HK-2 (cell line): Measurements from ENCODE around the gene CLPSL2.
A peak's percentile ranks its signal among the peaks of the same experiment; 100 is the strongest.

Source experiments
- DNase-seq: peaks from one replicate; pipeline ENCODE4 v3.0.0-alpha.2; 2018; ENCODE audit not compliant: unreplicated experiment

CLPSL2 gene

DNA sequence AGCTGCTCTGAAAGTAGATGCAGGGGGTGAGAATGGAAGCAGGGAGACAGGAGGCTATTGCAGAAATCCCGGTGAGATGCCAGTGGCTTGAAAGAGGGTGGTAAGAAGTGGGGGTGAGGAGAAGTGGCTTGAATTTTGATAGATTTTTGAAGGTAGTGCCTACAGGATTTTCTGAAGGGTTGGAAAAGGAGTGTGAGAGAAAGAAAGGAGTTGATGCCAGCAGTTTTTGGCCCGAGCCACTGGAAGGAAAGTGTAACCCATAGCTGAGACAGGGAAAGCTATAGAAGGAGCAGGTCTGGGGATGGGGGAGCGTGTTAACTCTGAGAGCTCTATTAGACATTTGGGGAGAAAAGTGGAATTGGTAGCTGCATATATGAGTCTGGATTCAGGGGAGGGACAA is 29.9 kb upstream of the CLPSL2 start:
- DNase-seq: no peak

DNA sequence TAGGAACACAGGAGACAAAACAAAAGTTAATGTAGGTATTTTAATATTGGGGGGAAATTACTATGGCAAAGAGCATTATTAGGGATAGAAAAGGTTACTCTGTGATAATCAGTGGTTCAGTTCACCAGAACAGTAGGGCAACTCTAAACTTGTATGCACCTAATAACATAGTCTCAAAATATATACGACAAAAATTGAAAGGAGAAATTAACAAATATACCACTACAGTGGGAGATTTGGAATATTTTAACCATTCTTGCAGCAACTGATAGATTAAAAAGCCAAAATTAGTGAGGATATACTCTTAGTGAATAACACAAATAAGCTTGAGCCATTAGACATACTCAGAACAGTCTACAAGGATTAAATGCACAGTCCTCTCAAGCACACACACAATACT is 28.5 kb upstream of the CLPSL2 start:
- no peak for DNase-seq

DNA sequence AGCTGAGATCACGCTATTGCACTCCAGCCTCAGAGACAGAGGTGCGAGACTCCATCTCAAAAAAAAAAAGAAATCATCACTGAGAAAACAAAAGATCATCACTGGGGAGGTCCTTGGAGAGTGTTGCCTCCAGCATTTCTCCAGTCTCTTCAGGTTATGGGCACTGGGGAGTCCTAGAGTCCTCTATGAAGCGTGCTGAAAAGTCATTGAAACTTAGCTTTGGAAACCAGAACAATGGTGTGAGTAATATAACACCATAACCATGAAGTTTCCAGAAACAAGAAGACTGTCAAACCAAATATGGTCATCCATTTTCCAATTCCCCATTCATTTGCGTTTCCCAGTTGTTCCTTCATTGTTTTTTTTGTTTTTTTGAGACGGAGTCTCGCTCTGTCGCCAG is 25.8 kb upstream of the CLPSL2 start:
- DNase-seq: no peak

GRCh38 chr6:35751594-35751993 is 24.8 kb upstream of the CLPSL2 start:
- no peak for DNase-seq

DNA sequence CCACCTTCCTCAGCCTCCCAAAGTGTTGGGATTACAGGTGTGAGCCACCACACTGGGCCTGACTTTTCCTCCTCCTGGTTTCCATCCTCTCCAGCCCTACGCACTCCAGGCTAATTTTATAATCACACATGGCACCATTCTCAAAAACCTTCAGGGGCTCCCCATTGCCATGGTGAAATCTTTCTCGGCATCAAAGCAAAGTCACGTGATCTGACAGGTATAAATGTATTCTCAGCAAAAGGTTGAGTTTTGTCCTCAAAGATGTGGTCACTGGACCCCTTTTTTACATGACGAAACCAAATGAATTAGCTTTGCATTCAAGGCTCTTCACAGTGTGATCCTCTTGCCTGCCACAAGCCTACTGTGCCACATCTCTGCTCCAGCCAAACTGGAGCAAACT is 24.1 kb upstream of the CLPSL2 start:
- no peak for DNase-seq

GRCh38 chr6:35754452-35755277 is 21.7 kb upstream of the CLPSL2 start:
- DNase-seq: no peak

GRCh38 chr6:35755278-35755924 is 21.0 kb upstream of the CLPSL2 start:
- DNase-seq: no peak

- peak; percentile 18 for DNase-seq
Measured at GRCh38 chr6:35757456-35758123, 18.8 kb upstream of the CLPSL2 start.

DNA sequence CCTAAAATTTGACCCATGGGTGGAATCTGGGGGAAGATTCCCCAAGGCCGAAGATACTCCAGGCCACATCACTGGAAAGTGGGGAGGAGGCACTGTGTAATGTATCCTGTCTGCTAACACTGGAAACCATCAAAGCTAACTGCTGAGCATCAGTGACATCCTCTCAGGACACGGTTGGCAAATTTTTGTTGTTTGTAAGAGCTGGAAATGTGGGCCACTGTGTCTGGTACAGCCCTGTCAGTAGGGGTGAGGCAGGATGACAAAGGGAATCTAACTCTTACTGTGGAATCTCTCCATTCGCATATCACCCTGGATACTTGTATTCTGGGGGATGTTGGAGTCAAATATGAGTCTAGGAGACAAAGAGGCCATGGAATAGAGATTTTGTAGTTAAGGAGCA is 17.0 kb upstream of the CLPSL2 start:
- no peak for DNase-seq

DNA sequence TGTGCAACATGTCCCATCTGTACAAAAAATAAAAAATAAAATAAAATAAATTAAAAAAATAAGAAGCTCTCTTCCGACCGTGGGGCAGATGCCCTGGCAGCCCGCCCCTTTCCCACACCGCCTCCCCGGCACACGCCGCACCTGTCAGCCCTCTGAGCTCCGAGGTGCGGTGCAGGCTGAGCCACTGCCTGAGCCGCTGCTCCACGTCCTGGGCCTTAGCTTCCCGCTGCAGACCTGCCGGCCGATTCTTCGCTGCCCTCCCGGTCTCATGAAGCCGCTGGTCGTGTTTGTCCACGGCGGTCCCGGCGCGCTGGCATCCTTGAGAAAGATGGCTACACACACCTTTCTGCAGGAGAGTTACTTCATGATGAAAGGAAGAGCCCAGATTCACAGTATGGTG is 10.7 kb upstream of the CLPSL2 start:
- DNase-seq: no peak

DNA sequence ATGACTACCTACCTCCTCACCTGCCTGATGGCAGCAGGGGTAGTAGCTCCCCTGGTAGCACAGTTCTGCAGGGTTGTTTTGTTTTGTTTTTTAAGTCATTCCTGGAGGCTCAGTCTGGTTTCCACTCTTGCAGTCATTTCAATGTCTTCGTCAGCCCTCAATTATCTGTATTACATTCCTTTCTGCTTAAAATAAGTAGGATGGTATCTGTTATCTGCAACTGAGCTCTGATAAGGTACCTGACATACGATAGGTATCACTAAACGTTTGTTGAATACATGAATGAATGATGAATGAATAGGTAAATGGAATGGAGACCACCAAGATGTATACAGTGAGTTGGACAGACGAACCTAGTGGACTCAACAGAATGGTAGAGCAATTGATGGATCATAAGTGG is 7.2 kb upstream of the CLPSL2 start:
- no peak for DNase-seq

DNA sequence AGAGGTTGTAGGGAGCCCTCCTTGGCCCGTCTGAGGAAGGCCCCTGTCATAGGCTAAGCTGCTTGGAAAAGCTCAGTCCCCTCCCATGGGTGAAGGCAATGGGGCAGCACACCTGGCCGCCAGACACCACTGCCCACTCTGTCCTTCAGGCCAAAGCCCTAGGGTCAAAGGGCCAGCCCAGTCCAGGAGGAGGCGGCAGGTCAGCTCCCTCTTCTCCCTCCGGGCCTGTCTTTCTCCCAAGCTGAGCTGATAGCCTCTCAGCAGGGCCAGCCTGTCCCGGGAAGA is 5.1 kb upstream of the CLPSL2 start:
- DNase-seq: no peak

DNA sequence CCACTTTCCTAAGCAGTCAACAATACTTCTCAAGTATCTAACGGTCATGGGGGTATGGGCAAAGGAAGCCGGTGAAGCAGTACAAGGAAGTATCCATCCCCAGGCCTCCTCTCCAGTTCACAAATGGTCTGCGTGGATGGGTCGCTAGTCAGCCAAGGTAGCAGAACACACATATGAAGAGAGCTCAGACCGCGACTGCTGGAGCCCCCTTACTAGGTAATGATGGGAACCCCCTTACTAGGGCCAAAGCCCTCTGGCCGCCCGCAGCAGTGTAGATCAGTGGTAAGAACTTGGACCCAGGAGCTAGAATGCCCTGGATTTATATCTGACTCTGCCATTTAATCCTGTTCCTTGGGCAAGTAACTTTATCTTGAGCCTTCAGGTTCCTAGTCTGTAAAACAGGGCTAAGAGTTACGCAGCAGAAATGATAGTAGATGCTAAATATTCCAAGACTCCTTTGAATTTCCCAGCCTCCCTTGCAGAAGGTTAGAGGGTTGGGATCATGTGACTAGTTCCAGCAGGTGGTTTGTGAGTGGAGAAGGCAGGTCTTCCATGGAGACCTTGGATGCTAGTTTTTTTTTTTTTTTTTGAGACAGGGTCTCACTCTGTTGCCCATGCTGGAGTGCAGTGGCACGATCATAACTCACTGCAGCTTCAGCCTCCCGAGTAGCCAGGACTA is 2.1 kb upstream of the CLPSL2 start:
- no peak for DNase-seq

DNA sequence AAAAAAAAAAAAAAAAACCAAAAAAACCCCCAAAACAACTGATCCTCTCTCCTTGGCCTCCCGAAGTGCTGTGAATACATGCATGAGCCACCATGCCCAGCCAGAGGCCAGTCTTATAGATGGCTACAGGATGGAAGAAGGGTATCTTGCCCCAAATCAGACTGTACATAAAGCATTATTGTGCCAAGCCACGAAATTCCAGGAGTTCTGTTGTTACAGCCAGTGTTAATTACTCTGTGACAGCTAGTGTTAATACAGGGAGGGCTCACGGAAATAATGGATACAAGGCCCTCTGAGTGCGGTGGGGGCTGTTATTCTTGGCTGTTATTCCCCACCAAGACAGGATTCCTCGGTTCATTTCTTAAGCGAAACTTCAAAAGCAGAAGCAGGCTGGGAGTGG is 1.4 kb upstream of the CLPSL2 start:
- DNase-seq: no peak

- DNase-seq: no peak
Measured at GRCh38 chr6:35777356-35778102, 1.1 kb downstream of the CLPSL2 start.

DNA sequence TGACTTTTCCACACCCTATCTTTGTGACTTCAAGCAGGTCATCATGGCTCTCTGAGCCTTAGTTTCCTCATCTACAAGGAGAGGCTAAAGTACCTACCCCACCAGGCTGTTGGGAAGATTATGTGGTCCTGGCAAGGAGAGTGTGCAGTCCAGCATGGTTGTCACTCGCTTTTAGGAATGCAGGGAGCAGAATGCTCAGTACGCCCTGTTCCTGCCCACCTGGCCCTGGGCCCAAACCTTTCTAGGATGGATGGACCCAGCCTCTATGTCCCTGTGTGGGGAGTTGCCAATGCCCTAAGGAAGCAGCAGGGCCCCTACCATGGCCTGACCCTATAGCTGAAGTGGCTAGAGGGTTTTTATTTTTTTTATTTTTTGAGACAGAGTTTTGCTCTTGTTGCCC is 2.0 kb downstream of the CLPSL2 start:
- DNase-seq: no peak

GRCh38 chr6:35780719-35781118 is 4.3 kb downstream of the CLPSL2 start, which contains the start of gene CLPSL1:
Gene CLPSL1 (plus strand): TSS chr6:35781019. CDS start chr6:35781111, 92 bp downstream.
- no peak for DNase-seq

GRCh38 chr6:35781290-35781689 is 4.9 kb downstream of the CLPSL2 start:
- DNase-seq: no peak

DNA sequence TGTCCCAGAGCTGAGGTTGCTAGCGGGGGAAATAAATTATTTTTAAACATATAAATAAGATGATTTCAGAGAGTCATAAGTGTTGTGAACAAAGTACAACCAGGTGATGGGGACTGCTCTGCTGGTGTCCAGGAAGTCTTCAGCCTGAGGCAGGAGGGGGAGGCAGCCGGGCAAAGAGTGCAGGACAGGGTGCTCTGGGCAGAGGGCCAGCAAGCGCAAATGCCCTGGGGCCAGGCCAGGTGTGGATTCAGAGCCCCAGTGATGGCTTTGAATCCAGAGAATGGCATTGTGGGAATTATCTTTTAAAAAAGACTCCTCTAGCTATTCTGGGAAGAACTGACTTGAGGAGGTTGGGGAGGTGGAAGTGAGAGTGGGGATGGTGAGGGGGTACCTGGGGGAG is 6.0 kb downstream of the CLPSL2 start:
- DNase-seq: no peak

- DNase-seq: no peak
Measured at GRCh38 chr6:35784200-35784599, 7.8 kb downstream of the CLPSL2 start.

DNA sequence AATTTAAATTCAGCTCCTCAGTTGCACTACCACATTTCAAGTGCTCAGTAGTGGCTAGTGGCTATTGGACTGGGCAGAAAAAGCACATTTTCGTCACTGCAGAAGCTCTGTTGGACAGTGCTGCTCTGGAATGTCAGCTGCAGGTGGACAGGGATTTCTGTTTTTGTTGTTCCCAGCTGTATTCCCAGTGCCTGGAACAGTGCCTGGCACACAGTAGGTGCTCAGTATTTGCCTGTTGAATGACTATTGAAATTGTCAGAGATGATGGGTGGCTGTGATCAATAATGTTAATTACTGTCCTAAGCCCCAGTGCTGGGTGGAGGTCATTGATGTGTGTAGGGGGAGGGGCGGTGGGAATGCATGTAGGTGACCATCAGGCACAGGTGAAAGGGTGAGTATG is 9.9 kb downstream of the CLPSL2 start:
- no peak for DNase-seq

DNA sequence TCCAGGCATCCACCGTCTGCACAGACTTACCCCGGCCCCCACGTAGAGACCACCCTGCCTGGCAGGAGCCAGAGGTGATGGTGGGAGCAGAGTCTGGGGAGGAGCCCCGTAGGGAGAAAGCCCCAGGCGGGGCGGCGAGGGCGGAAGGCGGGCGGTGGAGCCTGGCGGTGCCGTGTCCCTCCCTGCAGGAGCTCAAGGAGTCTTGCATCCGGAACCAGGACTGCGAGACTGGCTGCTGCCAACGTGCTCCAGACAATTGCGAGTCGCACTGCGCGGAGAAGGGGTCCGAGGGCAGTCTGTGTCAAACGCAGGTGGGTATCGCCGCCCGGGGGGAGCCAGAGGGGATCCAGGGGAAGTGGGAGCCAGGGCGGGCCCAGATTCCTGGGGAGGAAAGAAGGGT is 10.4 kb downstream of the CLPSL2 start:
- DNase-seq: no peak
